HEK293 (cell line): ENCODE results near the gene HOXB8.
A peak's percentile ranks its signal among the peaks of the same experiment; 100 is the strongest.

Experiments
- CTCF ChIA-PET: fragments of 350-600 bp; formaldehyde crosslinking; extraction: SDS; loops from one replicate; lab custom pipeline; 2021; ENCODE audit warnings: antibody characterized with exemption; lab: Yijun Ruan, JAX
- POLR2A ChIA-PET: fragments of 300-600 bp; formaldehyde crosslinking; extraction: SDS; loops from one replicate; lab custom pipeline; 2020; ENCODE audit warnings: antibody characterized with exemption, inconsistent platforms; lab: Yijun Ruan, JAX
- H3K27ac ChIP-seq: fragments of 200-500 bp; sonication (Bioruptor generic); 2 replicates; pipeline ENCODE4 v1.5.1; 2014; ENCODE audit warnings: low read depth, low read length, control low read depth, inconsistent platforms; ENCODE audit errors: extremely low read depth
- H3K36me3 ChIP-seq, 2 experiments: fragments of 200-500 bp in 1 of 2; sonication (Bioruptor generic) in 1 of 2; 1 replicate in 1 of 2; 2 replicates in 1 of 2; pipeline ENCODE4 v1.5.1; 2014 to 2017; ENCODE audit warnings: inconsistent platforms in 2 of 2, low read length in 2 of 2; ENCODE audit not compliant: control insufficient read depth in 2 of 2, insufficient read depth in 1 of 2
- H3K4me1 ChIP-seq: fragments of 200-500 bp; sonication (Bioruptor generic); 2 replicates; pipeline ENCODE4 v1.5.1; 2014; ENCODE audit warnings: mild to moderate bottlenecking, low read length, inconsistent platforms; ENCODE audit not compliant: control insufficient read depth, insufficient read depth
- H3K4me3 ChIP-seq: 2 replicates; pipeline ENCODE4 v1.5.1; 2011; ENCODE audit warnings: low read depth, mild to moderate bottlenecking, control low read depth, low read length, moderate library complexity
- H3K9me3 ChIP-seq: fragments of 200-500 bp; sonication (Bioruptor generic); 2 replicates; pipeline ENCODE4 v1.5.1; 2014; ENCODE audit warnings: low read depth, low read length, inconsistent platforms; ENCODE audit not compliant: control insufficient read depth, insufficient read depth
- BCL11B ChIP-seq: fragments of 450-650 bp; formaldehyde crosslinking; IDR thresholded peaks from 2 replicates; pipeline ENCODE4 v1.5.1; 2016; ENCODE audit warnings: low read depth, missing biosample characterization, missing genetic modification characterization
- ELK4 ChIP-seq: IDR thresholded peaks from 2 replicates; pipeline ENCODE4 v1.6.1; 2011; ENCODE audit warnings: mild to moderate bottlenecking, low read depth, low read length, borderline replicate concordance
- FEZF1 ChIP-seq: fragments of 450-650 bp; formaldehyde crosslinking; IDR thresholded peaks from 2 replicates; pipeline ENCODE4 v1.5.1; 2016; ENCODE audit warnings: missing biosample characterization, missing genetic modification characterization
- HOXA7 ChIP-seq: sonication (generic); formaldehyde crosslinking; IDR thresholded peaks from 2 replicates; pipeline ENCODE4 v1.8.1; 2022; ENCODE audit warnings: missing genetic modification reagents, borderline replicate concordance
- KLF8 ChIP-seq: fragments of 450-650 bp; formaldehyde crosslinking; IDR thresholded peaks from 2 replicates; pipeline ENCODE4 v1.5.1; 2016; ENCODE audit warnings: missing biosample characterization, missing genetic modification characterization
- TRIM28 ChIP-seq: IDR thresholded peaks from 2 replicates; pipeline ENCODE4 v1.6.1; 2011; ENCODE audit warnings: low read length, control low read depth, borderline replicate concordance
- ZBTB17 ChIP-seq: fragments of 450-650 bp; formaldehyde crosslinking; IDR thresholded peaks from 2 replicates; pipeline ENCODE4 v1.5.1; 2016; ENCODE audit warnings: missing biosample characterization, missing genetic modification characterization
- ZBTB21 ChIP-seq: fragments of 450-650 bp; formaldehyde crosslinking; IDR thresholded peaks from 2 replicates; pipeline ENCODE4 v1.5.1; 2017; ENCODE audit warnings: missing biosample characterization, missing genetic modification characterization
- ZBTB26 ChIP-seq: fragments of 450-650 bp; formaldehyde crosslinking; optimal IDR thresholded peaks from 2 replicates; pipeline ENCODE3; 2016; ENCODE audit warnings: missing biosample characterization, mild to moderate bottlenecking, missing genetic modification characterization
- ZBTB48 ChIP-seq: fragments of 450-650 bp; formaldehyde crosslinking; IDR thresholded peaks from 2 replicates; pipeline ENCODE4 v1.5.1; 2016; ENCODE audit warnings: missing biosample characterization, missing genetic modification characterization
- ZFP37 ChIP-seq: fragments of 450-650 bp; formaldehyde crosslinking; IDR thresholded peaks from 2 replicates; pipeline ENCODE4 v1.5.1; 2016; ENCODE audit warnings: missing biosample characterization, missing genetic modification characterization
- ZNF140 ChIP-seq: fragments of 450-650 bp; formaldehyde crosslinking; IDR thresholded peaks from 2 replicates; pipeline ENCODE4 v1.5.1; 2016; ENCODE audit warnings: missing biosample characterization, missing genetic modification characterization
- ZNF155 ChIP-seq: fragments of 450-650 bp; formaldehyde crosslinking; IDR thresholded peaks from 2 replicates; pipeline ENCODE4 v1.5.1; 2016; ENCODE audit warnings: missing biosample characterization, missing genetic modification characterization
- ZNF16 ChIP-seq: fragments of 450-650 bp; formaldehyde crosslinking; IDR thresholded peaks from 2 replicates; pipeline ENCODE4 v1.5.1; 2016; ENCODE audit warnings: low read depth, missing biosample characterization, missing genetic modification characterization
- ZNF169 ChIP-seq: fragments of 450-650 bp; formaldehyde crosslinking; IDR thresholded peaks from 2 replicates; pipeline ENCODE4 v1.5.1; 2016; ENCODE audit warnings: missing biosample characterization, missing genetic modification characterization
- ZNF18 ChIP-seq: fragments of 450-650 bp; formaldehyde crosslinking; IDR thresholded peaks from 2 replicates; pipeline ENCODE4 v1.5.1; 2016; ENCODE audit warnings: missing biosample characterization, missing genetic modification characterization
- ZNF2 ChIP-seq: fragments of 450-650 bp; formaldehyde crosslinking; IDR thresholded peaks from 2 replicates; pipeline ENCODE4 v1.5.1; 2016; ENCODE audit warnings: missing biosample characterization, missing genetic modification characterization
- ZNF239 ChIP-seq: fragments of 450-650 bp; formaldehyde crosslinking; IDR thresholded peaks from 2 replicates; pipeline ENCODE4 v1.5.1; 2016; ENCODE audit warnings: missing biosample characterization, missing genetic modification characterization
- ZNF26 ChIP-seq: fragments of 450-650 bp; formaldehyde crosslinking; IDR thresholded peaks from 2 replicates; pipeline ENCODE4 v1.5.1; 2016; ENCODE audit warnings: missing biosample characterization, missing genetic modification characterization
- ZNF391 ChIP-seq: fragments of 450-650 bp; formaldehyde crosslinking; IDR thresholded peaks from 2 replicates; pipeline ENCODE4 v1.5.1; 2016; ENCODE audit warnings: low read depth, missing biosample characterization, missing genetic modification characterization, borderline replicate concordance
- ZNF404 ChIP-seq: fragments of 450-650 bp; formaldehyde crosslinking; IDR thresholded peaks from 2 replicates; pipeline ENCODE4 v1.5.1; 2017; ENCODE audit warnings: missing biosample characterization, missing genetic modification characterization
- ZNF433 ChIP-seq: fragments of 450-650 bp; formaldehyde crosslinking; IDR thresholded peaks from 2 replicates; pipeline ENCODE4 v1.5.1; 2016; ENCODE audit warnings: missing biosample characterization, missing genetic modification characterization, low read depth
- ZNF530 ChIP-seq: fragments of 450-650 bp; formaldehyde crosslinking; IDR thresholded peaks from 2 replicates; pipeline ENCODE4 v1.5.1; 2016; ENCODE audit warnings: low read depth, missing biosample characterization, missing genetic modification characterization
- ZNF544 ChIP-seq: fragments of 450-650 bp; formaldehyde crosslinking; IDR thresholded peaks from 2 replicates; pipeline ENCODE4 v1.5.0; 2017; ENCODE audit warnings: missing biosample characterization, missing genetic modification characterization
- ZNF561 ChIP-seq: fragments of 450-650 bp; IDR thresholded peaks from 2 replicates; pipeline ENCODE4 v1.5.1; 2018; ENCODE audit warnings: missing biosample characterization, missing genetic modification characterization, borderline replicate concordance
- ZNF621 ChIP-seq: fragments of 450-650 bp; formaldehyde crosslinking; IDR thresholded peaks from 2 replicates; pipeline ENCODE4 v1.5.1; 2017; ENCODE audit warnings: missing biosample characterization, missing genetic modification characterization
- ZNF626 ChIP-seq: fragments of 450-650 bp; sonication (Bioruptor Pico); formaldehyde crosslinking; IDR thresholded peaks from 2 replicates; pipeline ENCODE4 v1.5.1; 2018; ENCODE audit warnings: missing biosample characterization, missing genetic modification characterization, inconsistent platforms
- ZNF639 ChIP-seq: fragments of 450-650 bp; formaldehyde crosslinking; IDR thresholded peaks from 2 replicates; pipeline ENCODE4 v1.5.1; 2016; ENCODE audit warnings: missing biosample characterization, missing genetic modification characterization
- ZNF707 ChIP-seq: fragments of 450-650 bp; formaldehyde crosslinking; IDR thresholded peaks from 2 replicates; pipeline ENCODE4 v1.5.1; 2016; ENCODE audit warnings: missing biosample characterization, missing genetic modification characterization
- ZNF776 ChIP-seq: fragments of 450-650 bp; formaldehyde crosslinking; IDR thresholded peaks from 2 replicates; pipeline ENCODE4 v1.5.0; 2017; ENCODE audit warnings: missing biosample characterization, missing genetic modification characterization, borderline replicate concordance
- ZSCAN4 ChIP-seq: fragments of 450-650 bp; formaldehyde crosslinking; IDR thresholded peaks from 2 replicates; pipeline ENCODE4 v1.5.1; 2017; ENCODE audit warnings: missing biosample characterization, missing genetic modification characterization

HOXB8 gene

GRCh38 chr17:48615047-48615962, at the start of gene HOXB8:
TSS of gene HOXB8 (minus strand) at chr17:48615292. CDS start at chr17:48614704, 588 bp downstream.
- no peaks in the 10 kb centered on the region for H3K36me3 ChIP-seq
- H3K4me3 ChIP-seq = peak within 1 kb of the TSS; percentile 35
- CTCF ChIA-PET = interaction anchor here (0.6 to 5.7 kb wide), 9 partner anchors 21 to 461 kb away, joined by 3 to 86 read pairs (median 3); no protein-coding TSS in a partner anchor
- peak within 1 kb of the TSS; percentile 72 for H3K27ac ChIP-seq
- H3K4me1 ChIP-seq = peaks cover 38% of the 10 kb centered on the region
- POLR2A ChIA-PET = no interaction called here
- H3K9me3 ChIP-seq = no peaks in the 10 kb centered on the region
- TF ChIP-seq ZNF155 (no peak), ZNF239 (tag by site-specific recombination) (no peak), FEZF1 (peak; percentile 86), ZNF140 (tag by site-specific recombination) (no peak), ZNF18 (tag by site-specific recombination) (peak; percentile 45), ZNF433 (no peak), ZNF530 (tag by site-specific recombination) (no peak), ZNF16 (tag by site-specific recombination) (no peak), ZNF561 (tag by site-specific recombination) (peak; percentile 41; the same call in 1 of the 2 replicates), ZBTB26 (tag by site-specific recombination) (peak; percentile 29), ZNF707 (tag by site-specific recombination) (no peak), KLF8 (tag by site-specific recombination) (no peak), ZNF169 (no peak), ZNF2 (tag by site-specific recombination) (no peak), ZNF26 (tag by site-specific recombination) (no peak), ZBTB17 (tag by site-specific recombination) (peak; percentile 99), ZNF391 (tag by site-specific recombination) (no peak; the same call in 1 of the 2 replicates), ZNF626 (no peak), BCL11B (tag by site-specific recombination) (peak; percentile 78), ZBTB21 (tag by site-specific recombination) (no peak), ZNF621 (tag by site-specific recombination) (no peak), ZBTB48 (tag by site-specific recombination) (peak; percentile 67), ZSCAN4 (tag by site-specific recombination) (no peak; the same call in 1 of the 2 replicates), ZNF544 (tag by site-specific recombination) (no peak), TRIM28 (no peak), ZNF639 (peak; percentile 14; the same call in 1 of the 2 replicates), ZNF404 (no peak), ZFP37 (tag by site-specific recombination) (no peak), HOXA7 (CRISPR knock-in tag) (no peak), ZNF776 (tag by site-specific recombination) (no peak), ELK4 (no peak)
